NCI-H82 treated with DMSO at 0.1 percent for 48 hours (cell line): Measurements from ENCODE around the gene CRTC1.

ENCODE experiments used
- DNase-seq: peaks from one replicate; lab custom pipeline; 2025; ENCODE audit not compliant: unreplicated experiment; lab: John Stamatoyannopoulos, UW

CRTC1 gene

DNA sequence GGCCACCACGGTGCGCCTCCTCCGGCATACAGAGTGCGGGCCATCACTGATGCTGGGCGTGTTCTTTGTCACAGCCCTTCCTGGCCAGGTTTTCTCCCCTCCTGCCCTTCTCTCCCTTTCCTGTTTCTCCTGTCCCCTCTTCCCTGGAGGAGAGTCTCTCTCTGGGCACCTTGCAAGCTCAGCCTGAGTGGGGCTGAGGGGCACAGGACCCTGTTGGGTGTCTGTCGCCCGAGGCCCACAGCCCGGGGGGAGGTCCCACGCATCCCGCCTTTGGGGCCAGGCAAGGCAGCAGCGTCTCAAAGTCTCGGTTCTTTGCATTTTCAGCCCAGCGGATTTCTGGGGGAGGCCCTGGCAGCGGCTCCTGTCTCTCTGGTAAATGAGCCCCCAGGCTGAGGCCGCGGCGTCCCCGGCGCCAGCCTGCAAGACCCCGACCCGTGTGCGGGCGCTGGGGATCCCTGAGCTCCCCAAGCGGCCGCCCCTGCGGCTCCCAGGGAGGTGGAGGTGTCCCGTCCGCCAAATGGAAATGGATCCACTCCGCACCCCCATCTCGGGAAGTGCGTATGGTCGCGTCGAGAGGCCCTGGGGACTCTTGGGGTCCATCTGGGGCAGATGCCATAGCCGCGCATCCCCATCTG lies 60.4 kb downstream of the CRTC1 start:
- DNase-seq: no peak

DNA sequence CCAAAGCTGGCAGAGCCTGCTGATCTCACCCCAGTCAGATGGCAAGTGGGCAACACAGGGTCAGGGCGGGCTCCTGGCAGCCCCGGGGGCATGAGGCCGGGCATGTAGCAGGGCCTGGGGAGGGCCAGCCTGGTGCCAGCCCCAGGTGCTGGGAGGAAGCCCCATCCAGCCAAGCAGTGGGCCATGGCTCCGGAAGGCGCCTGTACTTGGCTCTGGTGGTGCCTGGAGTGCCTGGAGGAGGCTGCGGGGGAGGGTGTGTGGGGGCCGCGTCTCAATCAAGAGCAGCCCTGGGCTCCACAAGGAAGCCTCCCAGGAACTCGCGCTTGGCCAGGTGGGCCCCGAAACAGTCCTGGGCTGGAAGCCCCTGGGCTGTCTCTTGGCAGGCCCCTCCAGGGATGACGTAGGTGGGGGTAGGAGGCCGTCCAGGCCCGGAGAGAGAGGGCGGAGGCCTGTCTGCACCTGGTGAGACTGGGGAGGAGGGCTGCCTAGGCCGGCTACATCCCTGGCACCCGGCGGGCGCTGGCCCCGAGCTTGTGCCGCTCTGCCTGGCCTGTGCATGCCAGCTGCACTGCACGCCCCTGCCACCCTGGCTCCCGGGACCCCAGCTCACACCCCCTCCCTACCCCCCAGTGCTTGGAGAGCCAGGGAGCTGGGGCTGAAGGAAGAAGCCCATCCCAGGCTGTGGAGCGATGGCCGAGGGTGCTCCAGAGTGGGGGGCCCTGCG lies 61.7 kb downstream of the CRTC1 start:
- DNase-seq: no peak

DNA sequence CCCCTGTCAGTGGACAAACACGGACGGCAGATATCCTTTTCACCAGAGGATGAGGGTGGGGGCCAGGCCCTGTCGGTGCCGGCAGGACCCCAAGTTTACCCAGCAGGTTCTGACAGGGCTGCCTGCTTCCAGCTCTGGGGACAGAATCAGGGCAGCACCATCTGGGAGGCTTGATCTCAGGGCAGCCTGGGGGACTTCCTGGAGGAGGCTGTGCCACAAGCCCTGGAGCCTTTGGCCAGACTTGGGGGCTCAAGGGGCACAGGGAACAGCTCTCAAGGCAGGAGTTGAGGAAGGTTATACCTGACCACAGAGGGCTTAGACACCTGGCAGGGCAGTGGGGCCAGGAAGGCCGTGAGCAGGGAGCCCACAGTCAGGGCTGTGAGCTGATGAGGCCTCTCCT lies 62.5 kb downstream of the CRTC1 start:
- no peak for DNase-seq

DNA sequence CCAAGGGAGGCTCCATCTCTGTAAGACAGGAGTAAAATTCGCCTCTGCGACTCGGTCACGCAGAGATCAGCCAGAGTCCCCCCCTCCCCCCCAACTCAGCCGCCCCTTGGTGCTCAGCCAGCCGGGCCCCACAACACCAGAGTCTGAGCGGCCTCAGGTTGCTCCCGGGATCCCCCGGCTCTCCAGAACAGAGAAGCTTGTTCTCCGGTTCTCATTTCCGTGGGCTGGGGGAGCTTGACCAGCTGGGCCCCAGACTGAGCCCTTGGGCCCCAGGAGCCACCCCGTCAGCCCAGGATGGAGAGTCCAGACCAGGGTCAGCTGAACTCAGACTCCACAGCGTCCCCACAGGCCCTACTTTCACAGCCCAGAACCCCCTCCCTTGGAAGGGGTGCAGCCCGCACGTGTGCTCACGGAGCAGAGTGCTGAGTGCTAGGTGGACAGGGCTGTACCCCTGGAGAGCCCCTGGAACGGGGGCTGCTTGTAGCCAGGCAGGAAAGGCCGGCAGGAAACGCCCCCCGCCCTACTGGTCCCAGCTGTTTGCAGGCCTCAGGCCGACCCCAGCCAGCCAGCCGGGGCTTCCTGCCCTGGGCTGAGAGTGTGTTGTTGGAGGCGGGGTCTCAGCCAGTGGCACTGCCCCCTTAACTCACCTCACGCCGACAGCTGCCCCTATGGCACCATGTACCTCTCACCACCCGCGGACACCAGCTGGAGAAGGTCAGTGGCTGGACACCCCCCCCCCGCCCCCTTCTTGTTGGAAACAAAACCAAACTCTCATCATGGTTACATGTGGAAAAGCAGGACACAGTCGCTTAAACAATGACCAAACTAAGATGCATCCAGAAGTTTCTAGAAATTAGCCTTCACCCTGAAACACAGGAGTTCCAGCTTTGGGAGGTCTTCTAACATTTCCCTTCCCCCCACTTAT lies 63.2 kb downstream of the CRTC1 start:
- DNase-seq: no peak

DNA sequence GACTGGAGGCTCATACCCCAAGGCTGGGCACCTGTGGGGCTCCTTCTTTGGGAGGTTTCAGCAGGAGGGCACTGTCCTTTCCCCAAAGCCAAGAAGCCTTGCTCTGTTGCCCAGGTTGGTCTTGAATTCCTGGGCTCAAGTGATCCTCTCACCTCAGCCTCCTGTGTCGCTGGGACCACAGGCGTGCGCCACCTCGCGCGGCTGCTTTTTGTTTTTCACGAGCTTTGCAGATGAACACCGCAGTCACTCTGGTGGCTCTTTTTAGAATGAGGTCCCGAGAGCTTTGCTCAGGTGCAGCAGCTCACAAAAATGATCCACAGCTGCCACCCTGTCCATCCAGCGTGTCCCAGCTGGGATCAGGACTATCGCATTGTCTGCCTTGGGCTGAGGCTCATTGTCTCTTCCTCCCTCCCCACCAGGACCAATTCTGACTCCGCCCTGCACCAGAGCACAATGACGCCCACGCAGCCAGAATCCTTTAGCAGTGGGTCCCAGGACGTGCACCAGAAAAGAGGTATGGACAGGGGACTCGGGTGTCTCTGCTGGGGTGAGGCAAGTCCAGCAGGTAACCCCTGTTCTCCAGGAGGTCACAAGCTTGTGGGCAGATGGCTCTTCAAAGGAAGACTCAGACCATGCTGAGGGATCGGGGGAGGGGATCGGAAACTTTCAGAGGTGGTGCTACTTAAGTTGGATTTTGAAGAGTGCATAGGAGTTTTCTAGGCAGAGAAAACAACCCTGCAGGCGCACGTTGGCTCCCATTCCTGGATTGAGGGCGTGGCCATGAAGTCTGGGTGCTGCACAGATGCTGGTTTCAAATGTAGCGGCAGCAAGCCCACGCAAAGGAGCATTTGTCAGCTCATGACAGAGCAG lies 66.1 kb downstream of the CRTC1 start:
- no peak for DNase-seq

DNA sequence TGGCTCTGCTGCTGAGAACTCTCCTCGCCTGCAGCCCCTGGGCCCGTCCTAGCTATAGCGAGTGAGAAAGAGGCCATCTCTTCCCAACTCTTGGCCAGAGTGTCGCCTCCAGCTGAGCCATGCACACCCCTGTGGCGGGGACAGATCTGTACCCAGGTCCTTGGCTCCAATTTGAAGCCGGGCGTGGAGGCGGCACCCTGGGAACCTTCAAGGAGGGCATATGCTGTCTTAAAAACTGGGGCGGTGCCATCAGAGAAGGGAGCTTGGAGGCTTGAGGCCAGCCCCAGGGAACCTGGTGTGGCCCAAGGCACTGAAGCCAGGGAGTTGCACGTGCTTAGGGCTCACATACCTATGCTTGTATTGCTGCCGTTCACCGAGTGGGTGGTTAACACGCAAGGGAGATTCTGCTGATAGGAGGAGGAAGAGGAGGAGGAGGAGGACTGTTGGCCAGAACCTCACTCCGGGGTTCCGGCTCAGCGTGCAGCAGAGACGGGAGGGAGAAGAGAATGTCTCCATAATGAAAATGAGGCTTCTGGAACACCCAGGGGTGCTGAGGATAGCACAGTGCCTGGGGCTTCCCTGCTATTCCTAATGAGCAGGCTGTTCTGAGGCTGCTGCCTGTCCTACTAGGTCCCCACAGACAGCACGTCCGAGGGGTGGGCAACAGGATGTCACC lies 67.0 kb downstream of the CRTC1 start:
- DNase-seq: no peak

DNA sequence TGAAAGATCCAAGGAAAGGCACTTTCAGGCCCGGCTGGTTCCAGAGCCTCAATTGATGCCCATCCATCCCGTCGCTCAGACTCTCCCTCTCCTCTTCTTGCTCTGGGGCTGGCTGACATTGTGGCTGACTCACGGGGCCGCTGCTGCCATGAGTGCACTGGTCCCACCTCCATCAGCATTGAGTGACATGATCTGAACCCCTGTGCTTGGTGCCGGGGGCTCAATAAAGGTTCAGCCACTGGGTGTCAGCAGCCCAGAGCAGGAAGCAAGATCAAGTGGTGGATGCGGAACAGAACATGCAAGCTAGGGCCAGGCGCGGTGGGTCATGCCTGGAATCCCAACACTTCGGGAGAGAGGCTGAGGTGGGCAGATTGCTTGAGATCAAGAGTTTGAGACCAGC lies 68.1 kb downstream of the CRTC1 start:
- no peak for DNase-seq

DNA sequence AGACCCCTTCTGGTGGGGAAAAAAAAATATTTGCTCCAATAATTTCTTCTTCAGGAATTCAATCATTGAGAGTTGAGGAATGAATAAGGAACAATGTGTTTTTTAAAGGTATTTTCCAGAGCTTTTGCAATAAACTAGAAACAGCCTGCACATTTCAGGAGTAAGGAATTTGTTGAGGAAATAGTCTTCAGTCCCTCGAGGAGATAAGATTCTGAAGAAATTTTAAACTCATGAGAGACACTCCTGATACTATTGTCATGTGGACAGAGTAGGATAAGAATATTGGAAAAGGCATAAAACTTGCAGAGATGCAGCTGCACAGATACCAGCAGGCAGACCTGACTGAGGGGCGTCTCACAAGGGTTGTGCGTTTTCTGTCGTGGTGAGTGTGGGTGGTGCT lies 71.0 kb downstream of the CRTC1 start:
- no peak for DNase-seq

DNA sequence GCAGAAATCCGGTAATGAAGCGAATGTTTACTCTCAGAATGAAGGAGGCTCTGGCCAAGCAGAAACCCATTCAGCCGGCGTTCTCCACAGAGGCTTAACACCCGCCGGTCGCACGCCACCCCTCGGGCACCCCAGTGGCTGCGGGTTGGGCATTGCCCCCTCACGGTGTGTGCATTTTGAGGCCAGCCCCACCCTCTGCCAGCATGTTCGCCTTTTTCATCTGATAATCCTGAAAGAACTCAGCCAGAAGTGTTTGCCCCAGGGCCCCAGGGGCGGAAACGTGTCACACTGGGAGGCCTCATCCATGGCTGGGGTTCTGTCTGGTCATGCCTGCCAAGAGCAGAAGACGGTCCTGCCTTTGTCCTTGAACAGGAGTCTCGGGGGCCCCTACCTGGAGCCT lies 73.4 kb downstream of the CRTC1 start:
- DNase-seq: no peak

DNA sequence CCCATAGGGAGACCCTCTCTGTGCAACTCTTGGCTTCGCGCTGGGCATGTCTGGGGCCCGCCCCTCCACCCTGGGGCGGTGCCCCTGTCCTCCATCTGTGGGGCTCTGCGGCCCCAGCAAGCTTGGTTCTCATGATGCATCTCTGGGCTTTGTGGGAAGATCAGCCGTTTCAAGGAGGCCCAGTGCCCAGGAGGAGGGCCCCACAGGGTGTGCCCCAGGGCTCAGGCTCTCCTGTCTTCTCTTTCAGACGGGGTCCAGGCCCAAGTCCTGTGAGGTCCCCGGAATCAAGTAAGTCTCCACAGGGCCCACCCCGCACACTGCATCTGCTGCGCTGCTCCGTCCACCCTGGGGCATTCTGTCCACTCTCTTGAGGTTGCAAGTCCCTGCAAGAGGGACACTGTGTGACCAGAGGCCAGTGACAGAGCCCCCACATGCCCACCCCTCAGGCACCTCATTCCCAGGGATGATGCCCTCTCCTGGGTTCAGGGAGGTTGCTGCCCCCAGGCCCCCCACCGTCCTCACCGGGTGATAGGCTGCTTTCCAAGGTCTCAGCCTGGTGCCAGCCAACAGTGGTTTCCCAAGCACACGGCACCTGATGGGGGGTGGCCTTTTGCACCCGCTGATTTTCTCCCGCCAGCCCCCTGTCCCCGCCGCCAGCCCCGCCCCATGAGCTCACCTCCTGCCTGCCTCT lies 76.0 kb downstream of the CRTC1 start:
- no peak for DNase-seq

DNA sequence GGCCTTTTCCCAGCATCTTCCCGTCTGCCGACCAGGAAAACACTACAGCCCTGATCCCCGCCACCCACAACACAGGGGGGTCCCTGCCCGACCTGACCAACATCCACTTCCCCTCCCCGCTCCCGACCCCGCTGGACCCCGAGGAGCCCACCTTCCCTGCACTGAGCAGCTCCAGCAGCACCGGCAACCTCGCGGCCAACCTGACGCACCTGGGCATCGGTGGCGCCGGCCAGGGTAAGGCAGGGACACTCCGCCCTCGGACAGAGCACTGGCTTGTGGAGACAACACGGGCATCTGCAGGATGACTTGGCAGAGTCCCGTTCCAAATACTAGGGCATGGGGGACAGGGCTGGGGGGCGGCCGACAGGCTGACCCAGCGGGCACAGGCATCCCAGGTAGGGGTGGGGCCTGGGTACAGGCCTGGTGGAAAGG lies 76.5 kb downstream of the CRTC1 start:
- no peak for DNase-seq

DNA sequence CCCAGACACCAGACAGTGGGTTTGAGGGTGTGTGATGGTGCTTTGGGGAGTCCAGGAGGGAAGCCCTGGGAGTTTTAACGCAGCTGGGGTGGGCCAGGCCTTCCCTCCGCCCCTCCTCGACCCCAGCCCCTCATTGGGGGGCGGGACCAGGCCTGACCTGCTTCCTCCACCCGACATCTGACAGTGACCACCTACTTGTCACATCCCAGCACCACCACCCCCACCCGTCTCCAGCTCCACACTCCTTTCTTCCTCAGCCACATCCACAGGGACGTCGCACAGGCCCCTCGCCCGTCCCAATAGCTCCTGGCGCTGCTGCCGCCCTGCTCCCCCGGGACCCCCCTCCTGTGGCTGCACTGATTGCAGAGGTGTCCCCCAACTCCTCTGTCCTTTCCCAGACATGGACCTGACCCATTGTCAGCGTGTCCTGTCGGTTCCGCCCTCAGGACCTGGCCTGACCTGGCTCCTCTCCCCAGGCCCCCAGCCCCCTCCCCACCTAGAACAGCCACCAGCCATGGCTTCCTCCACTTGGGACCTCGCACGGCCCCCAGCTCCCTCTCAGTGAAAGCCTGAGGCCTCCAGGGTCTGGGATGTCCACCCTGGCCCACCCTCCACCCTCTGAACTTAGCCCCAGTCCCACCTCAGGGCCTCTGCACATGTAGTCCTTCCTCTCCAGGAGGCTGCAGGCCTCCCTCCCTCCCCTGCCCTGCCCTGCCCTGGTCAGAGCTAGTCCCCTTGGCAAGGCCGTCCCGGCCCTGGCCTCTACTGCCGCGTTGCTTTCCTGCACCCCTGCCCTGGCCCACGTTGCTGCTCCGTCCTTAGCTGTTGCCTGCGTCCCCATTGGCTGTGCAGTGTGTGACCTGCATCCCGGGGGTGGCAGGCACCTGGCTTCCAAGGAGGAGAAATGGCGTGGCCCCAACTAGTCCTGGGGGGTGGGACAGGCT lies 77.2 kb downstream of the CRTC1 start:
- no peak for DNase-seq

DNA sequence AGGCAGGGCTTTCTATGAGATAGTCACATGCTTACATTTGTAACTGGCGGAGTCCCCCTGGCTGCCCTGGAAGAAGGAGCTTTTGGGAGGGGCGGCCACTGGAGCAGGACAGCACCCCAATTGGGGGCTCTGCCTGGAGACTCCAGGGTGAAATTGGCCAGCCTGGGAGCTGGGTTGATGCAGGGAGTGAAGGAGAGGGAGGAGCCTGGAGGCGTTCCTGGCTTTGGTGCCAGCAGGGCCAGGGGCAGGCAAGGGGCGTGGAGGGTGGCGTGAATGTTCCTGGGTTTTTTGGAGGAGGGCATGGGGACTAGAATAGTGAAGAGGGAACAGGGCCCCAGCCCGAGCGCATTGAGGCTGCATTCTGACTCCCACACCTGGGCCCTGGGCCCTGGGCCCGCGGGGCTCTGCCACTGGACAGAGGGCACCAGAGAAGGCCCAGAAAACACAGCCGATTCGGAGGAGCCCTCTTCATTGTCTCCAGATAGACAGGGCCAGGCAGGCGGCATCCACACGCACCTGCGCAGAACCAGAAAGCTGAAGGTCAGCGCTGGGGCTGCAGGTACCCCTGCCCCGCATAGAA lies 78.1 kb downstream of the CRTC1 start:
- DNase-seq: no peak

DNA sequence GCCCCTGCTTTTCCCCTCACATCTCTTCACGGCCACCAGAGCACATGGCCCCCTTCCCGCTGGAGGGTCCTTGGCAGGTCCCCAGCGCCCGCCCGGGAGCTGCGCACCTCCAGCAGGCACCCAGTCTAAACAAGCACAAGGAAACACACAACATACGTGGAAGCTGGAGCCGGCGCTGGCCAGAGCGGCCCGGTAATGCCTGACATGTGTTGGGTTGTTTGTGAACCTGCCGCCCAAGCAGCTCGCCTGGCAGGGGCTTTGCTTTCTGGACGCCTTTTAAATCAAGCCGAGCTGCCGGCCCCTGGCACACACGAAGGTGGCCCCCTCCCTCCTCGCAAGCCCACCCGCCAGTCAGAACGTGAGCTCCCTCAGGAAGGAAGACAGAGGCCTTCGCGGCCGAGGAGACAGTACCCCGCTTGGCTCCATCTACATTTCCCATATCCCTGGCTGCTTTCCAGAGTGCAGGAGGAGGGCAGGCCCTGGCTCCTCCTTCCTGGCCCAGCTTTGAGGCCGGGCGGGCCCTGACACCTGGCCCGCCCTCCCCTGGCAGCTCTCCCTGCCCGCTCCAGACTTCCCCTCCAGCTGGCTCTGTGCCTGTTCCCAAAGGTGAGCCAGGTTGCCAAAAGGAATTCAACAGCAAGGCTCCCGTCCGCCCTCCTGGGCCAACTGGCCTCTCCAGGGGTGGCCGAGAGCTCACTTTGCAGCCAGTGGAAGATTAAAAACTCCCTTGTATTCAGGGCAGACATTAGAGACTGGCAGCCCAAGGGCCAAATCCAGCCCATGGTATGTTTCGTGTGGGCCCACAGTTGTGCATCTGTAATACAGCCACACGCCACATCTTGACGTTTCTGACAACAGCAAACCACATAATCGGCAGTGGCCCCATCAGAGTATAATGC lies 78.9 kb downstream of the CRTC1 start:
- DNase-seq: no peak

DNA sequence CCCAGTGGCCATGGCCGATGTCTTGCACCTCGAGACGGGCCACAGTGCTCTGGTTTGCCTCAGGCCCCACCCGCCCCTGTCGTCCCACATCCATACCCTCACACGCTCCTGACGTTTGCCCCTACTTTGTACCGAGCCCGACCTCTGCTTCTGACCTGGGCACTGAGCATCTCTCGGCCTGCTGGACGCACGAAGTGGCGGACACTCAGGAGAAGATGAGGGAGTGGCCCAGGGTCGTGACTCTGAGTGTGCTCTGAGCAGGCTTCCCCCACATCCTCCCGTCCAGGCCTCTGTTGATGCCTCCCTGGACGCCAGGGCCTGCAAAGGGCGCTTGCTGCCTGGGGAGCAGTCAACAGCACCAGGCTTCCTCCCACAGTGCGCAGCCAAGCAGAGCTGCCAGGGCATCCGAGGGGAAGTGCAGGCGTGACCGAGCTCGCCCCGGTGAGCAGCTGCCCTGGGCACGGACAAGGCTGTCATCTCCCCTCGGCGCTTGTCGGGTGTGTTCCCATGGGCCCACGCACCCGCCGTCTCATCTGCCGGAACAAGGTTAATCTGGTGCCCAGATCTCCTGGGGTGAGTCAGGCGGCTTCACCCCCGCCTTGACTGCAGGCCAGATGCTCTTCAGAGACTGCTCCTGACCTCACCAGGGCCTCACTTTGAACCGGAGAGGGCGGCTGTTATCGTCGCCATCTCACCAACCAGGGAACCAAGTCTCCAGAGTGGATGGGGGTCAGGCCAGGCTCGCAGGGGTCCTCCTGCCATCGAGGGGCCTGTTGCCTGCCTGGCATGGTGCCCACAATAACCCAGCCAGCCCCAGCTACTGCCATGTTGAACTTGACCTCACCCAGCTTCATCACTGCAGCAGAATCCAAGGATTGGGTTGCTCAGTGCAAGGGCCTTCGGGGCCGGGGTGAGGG lies 80.5 kb downstream of the CRTC1 start:
- DNase-seq: no peak

DNA sequence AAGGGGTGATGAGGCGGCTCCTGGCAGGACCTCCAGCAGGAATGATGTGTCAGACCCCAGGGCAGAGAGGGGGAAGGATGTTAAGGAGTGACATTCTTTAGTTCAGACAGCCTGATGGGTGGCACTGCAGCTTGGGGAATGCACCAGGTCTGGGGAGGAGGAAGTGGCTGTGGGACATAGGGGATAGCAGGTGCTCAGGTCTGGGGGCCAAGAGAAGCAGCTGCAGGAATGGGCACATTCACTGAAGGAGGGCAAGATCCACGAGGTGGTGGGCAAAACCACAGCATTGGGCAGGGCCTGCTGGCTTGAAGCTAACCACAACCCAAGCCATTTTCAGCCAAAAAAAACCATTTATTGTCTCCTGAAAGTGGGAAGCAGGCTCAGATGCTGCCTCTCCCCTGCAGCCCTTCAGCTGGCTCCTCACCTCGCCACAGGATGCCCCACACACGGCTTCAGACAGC lies 81.1 kb downstream of the CRTC1 start:
- no peak for DNase-seq
